ENCODE measurements around the gene CFAP97D1.

Gene CFAP97D1

DNA sequence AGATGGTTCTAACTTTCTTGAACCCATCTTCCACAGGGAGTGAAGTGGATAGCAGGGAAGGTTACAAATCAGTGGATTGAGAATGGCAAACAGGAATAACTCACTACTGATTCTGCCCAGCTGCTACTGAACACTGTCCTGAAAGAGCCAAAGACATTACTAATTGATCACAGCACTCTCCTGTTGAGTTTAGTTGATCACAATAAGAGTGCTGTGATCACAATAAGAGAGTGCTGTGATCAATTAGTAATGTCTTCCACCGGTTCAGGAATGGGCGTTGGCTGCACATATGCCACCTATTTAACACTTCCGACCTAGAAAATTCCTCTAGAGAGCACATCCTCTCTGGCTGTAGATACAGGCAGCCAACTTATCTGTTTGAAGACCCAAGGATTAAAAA is 11.4 kb downstream of the CFAP97D1 start (continued):
- TF ChIP-seq, protein P1, sequence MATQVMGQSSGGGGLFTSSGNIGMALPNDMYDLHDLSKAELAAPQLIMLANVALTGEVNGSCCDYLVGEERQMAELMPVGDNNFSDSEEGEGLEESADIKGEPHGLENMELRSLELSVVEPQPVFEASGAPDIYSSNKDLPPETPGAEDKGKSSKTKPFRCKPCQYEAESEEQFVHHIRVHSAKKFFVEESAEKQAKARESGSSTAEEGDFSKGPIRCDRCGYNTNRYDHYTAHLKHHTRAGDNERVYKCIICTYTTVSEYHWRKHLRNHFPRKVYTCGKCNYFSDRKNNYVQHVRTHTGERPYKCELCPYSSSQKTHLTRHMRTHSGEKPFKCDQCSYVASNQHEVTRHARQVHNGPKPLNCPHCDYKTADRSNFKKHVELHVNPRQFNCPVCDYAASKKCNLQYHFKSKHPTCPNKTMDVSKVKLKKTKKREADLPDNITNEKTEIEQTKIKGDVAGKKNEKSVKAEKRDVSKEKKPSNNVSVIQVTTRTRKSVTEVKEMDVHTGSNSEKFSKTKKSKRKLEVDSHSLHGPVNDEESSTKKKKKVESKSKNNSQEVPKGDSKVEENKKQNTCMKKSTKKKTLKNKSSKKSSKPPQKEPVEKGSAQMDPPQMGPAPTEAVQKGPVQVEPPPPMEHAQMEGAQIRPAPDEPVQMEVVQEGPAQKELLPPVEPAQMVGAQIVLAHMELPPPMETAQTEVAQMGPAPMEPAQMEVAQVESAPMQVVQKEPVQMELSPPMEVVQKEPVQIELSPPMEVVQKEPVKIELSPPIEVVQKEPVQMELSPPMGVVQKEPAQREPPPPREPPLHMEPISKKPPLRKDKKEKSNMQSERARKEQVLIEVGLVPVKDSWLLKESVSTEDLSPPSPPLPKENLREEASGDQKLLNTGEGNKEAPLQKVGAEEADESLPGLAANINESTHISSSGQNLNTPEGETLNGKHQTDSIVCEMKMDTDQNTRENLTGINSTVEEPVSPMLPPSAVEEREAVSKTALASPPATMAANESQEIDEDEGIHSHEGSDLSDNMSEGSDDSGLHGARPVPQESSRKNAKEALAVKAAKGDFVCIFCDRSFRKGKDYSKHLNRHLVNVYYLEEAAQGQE (tag by site-specific recombination; IDR thresholded peaks at IDR 0.05): no peak
- TF ChIP-seq ZNF521 (tag by site-specific recombination; IDR thresholded peaks at IDR 0.05) (no peak), ZNF266 (tag by site-specific recombination; IDR thresholded peaks at IDR 0.05; ENCODE audit: low read depth) (no peak), KLF8 (tag by site-specific recombination; IDR thresholded peaks at IDR 0.05) (0 out of 2 replicates have a peak, but pooled peaks have one; percentile 28), ZBTB8A (tag by site-specific recombination; IDR thresholded peaks at IDR 0.05) (0 out of 2 replicates have a peak, but pooled peaks have one; percentile 13), ZNF184 (tag by site-specific recombination; IDR thresholded peaks at IDR 0.05) (no peak), ZSCAN18 (tag by site-specific recombination; IDR thresholded peaks at IDR 0.05) (0 out of 2 replicates have a peak, but pooled peaks have one; percentile 34), GLIS1 (tag by site-specific recombination; IDR thresholded peaks at IDR 0.05) (no peak), ZNF555 (tag by site-specific recombination; conservative IDR thresholded peaks at IDR 0.05) (no peak), ZNF10 (tag by site-specific recombination; IDR thresholded peaks at IDR 0.05) (peak; percentile 28; the same call in 1 of the 2 replicates), SCRT2 (tag by site-specific recombination; IDR thresholded peaks at IDR 0.05) (peak; percentile 97), OSR2 (tag by site-specific recombination; IDR thresholded peaks at IDR 0.05) (peak; percentile 41; the same call in 1 of the 2 replicates), ZBTB21 (tag by site-specific recombination; IDR thresholded peaks at IDR 0.05) (no peak), ZNF561 (tag by site-specific recombination; IDR thresholded peaks at IDR 0.05; ENCODE audit: borderline replicate concordance) (no peak), ZNF639 (tag by site-specific recombination; IDR thresholded peaks at IDR 0.05) (no peak), ZNF549 (tag by site-specific recombination; IDR thresholded peaks at IDR 0.05) (no peak), ZNF560 (tag by site-specific recombination; IDR thresholded peaks at IDR 0.05; ENCODE audit: borderline replicate concordance) (no peak), ZNF416 (tag by site-specific recombination; IDR thresholded peaks at IDR 0.05) (no peak), KLF7 (tag by site-specific recombination; IDR thresholded peaks at IDR 0.05; ENCODE audit: borderline replicate concordance) (peak; percentile 75; the same call in 1 of the 2 replicates), ZBTB7A (tag by site-specific recombination; IDR thresholded peaks at IDR 0.05; ENCODE audit: low read depth) (no peak), ZNF626 (tag by site-specific recombination; IDR thresholded peaks at IDR 0.05) (no peak), ZNF324 (tag by site-specific recombination; IDR thresholded peaks at IDR 0.05) (no peak), SP2 (tag by site-specific recombination; IDR thresholded peaks at IDR 0.05) (no peak), ZNF24 (tag by site-specific recombination; IDR thresholded peaks at IDR 0.05) (no peak), KLF1 (tag by site-specific recombination; IDR thresholded peaks at IDR 0.05) (peak; percentile 37; the same call in 1 of the 2 replicates)
- TF ChIP-seq, protein P2, sequence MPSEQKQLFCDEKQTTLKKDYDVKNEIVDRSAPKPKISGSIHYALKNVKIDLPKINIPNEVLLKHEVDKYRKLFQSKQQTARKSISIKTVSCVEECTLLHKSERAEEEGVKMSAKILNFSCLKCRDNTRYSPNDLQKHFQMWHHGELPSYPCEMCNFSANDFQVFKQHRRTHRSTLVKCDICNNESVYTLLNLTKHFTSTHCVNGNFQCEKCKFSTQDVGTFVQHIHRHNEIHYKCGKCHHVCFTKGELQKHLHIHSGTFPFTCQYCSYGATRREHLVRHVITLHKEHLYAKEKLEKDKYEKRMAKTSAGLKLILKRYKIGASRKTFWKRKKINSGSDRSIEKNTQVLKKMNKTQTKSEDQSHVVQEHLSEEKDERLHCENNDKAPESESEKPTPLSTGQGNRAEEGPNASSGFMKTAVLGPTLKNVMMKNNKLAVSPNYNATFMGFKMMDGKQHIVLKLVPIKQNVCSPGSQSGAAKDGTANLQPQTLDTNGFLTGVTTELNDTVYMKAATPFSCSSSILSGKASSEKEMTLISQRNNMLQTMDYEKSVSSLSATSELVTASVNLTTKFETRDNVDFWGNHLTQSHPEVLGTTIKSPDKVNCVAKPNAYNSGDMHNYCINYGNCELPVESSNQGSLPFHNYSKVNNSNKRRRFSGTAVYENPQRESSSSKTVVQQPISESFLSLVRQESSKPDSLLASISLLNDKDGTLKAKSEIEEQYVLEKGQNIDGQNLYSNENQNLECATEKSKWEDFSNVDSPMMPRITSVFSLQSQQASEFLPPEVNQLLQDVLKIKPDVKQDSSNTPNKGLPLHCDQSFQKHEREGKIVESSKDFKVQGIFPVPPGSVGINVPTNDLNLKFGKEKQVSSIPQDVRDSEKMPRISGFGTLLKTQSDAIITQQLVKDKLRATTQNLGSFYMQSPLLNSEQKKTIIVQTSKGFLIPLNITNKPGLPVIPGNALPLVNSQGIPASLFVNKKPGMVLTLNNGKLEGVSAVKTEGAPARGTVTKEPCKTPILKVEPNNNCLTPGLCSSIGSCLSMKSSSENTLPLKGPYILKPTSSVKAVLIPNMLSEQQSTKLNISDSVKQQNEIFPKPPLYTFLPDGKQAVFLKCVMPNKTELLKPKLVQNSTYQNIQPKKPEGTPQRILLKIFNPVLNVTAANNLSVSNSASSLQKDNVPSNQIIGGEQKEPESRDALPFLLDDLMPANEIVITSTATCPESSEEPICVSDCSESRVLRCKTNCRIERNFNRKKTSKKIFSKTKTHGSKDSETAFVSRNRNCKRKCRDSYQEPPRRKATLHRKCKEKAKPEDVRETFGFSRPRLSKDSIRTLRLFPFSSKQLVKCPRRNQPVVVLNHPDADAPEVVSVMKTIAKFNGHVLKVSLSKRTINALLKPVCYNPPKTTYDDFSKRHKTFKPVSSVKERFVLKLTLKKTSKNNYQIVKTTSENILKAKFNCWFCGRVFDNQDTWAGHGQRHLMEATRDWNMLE (tag by site-specific recombination; conservative IDR thresholded peaks at IDR 0.05; ENCODE audit: low read depth): peak; percentile 77
- TF ChIP-seq, protein P3, sequence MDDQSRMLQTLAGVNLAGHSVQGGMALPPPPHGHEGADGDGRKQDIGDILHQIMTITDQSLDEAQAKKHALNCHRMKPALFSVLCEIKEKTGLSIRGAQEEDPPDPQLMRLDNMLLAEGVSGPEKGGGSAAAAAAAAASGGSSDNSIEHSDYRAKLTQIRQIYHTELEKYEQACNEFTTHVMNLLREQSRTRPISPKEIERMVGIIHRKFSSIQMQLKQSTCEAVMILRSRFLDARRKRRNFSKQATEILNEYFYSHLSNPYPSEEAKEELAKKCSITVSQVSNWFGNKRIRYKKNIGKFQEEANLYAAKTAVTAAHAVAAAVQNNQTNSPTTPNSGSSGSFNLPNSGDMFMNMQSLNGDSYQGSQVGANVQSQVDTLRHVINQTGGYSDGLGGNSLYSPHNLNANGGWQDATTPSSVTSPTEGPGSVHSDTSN (CRISPR knock-in tag; IDR thresholded peaks at IDR 0.05): no peak

Measured in HEK293 (cell line).